GM12878 (cell line): ENCODE measurements around the gene RMI2. TPM values are rescaled to one million over a fixed set of nuclear protein-coding genes. Genes with fewer than 3 reads are reported as not detected.

Experiments used
- CHD2 ChIP-seq: IDR thresholded peaks from 2 replicates; pipeline ENCODE4 v1.6.1; 2011; ENCODE audit warnings: low read depth, low read length, improper control_type of control experiment, borderline replicate concordance
- CREB1 ChIP-seq: IDR thresholded peaks from 2 replicates; pipeline ENCODE4 v1.6.1; 2012; ENCODE audit warnings: low read depth, mild to moderate bottlenecking, inconsistent platforms
- EZH2 ChIP-seq: IDR thresholded peaks from 2 replicates; pipeline ENCODE4 v1.6.1; 2012; ENCODE audit warnings: low read depth, mild to moderate bottlenecking, control low read depth, inconsistent platforms, low read length, borderline replicate concordance; ENCODE audit not compliant: control insufficient read depth
- FOXK2 ChIP-seq: fragments of 450-650 bp; IDR thresholded peaks from 2 replicates; pipeline ENCODE4 v1.6.1; 2017; ENCODE audit warnings: mild to moderate bottlenecking, moderate library complexity
- GATAD2B ChIP-seq: fragments of 450-650 bp; conservative IDR thresholded peaks from 2 replicates; pipeline ENCODE4 v1.6.1; 2017; ENCODE audit warnings: low read depth, mild to moderate bottlenecking, moderate library complexity
- IKZF1 ChIP-seq: fragments of 450-650 bp; conservative IDR thresholded peaks from 2 replicates; pipeline ENCODE4 v1.6.1; 2017; ENCODE audit warnings: antibody characterized with exemption, mild to moderate bottlenecking
- KLF5 ChIP-seq: fragments of 450-650 bp; IDR thresholded peaks from 2 replicates; pipeline ENCODE4 v1.6.1; 2014; ENCODE audit warnings: mild to moderate bottlenecking; ENCODE audit not compliant: partially characterized antibody
- MEF2A ChIP-seq: IDR thresholded peaks from 2 replicates; pipeline ENCODE4 v1.6.1; 2011; ENCODE audit warnings: low read depth, mild to moderate bottlenecking, low read length, moderate library complexity; ENCODE audit not compliant: insufficient read depth
- MEF2B ChIP-seq: fragments of 450-650 bp; IDR thresholded peaks from 2 replicates; pipeline ENCODE4 v1.6.1; 2018; ENCODE audit warnings: mild to moderate bottlenecking, moderate library complexity; ENCODE audit not compliant: partially characterized antibody, poor library complexity, severe bottlenecking
- MLLT1 ChIP-seq: fragments of 450-650 bp; IDR thresholded peaks from 2 replicates; pipeline ENCODE4 v1.6.1; 2016; ENCODE audit warnings: mild to moderate bottlenecking
- MTA2 ChIP-seq: fragments of 450-650 bp; IDR thresholded peaks from 2 replicates; pipeline ENCODE4 v1.6.1; 2016; ENCODE audit warnings: low read depth, mild to moderate bottlenecking, moderate library complexity
- RAD21 ChIP-seq: IDR thresholded peaks from 2 replicates; pipeline ENCODE4 v1.6.1; 2011; ENCODE audit warnings: mild to moderate bottlenecking, low read depth, low read length, moderate library complexity; ENCODE audit not compliant: insufficient read depth
- RELB ChIP-seq: fragments of 450-650 bp; IDR thresholded peaks from 2 replicates; pipeline ENCODE4 v1.6.1; 2017; ENCODE audit warnings: low read depth, mild to moderate bottlenecking, moderate library complexity
- SMAD1 ChIP-seq: fragments of 450-650 bp; IDR thresholded peaks from 2 replicates; pipeline ENCODE4 v1.6.1; 2018; ENCODE audit warnings: mild to moderate bottlenecking, low read depth; ENCODE audit not compliant: partially characterized antibody
- WRNIP1 ChIP-seq: IDR thresholded peaks from 2 replicates; pipeline ENCODE4 v1.6.1; 2011; ENCODE audit warnings: low read depth, low read length, improper control_type of control experiment, borderline replicate concordance
- ZNF592 ChIP-seq: fragments of 450-650 bp; IDR thresholded peaks from 2 replicates; pipeline ENCODE4 v1.6.1; 2017; ENCODE audit warnings: mild to moderate bottlenecking, moderate library complexity
- ZNF687 ChIP-seq: fragments of 450-650 bp; IDR thresholded peaks from 2 replicates; pipeline ENCODE4 v1.6.1; 2017; ENCODE audit warnings: mild to moderate bottlenecking, moderate library complexity
- polyA plus RNA-seq, 11 experiments: library from polyadenylated mRNA; depleted of rRNA in 4 of 11; unstranded in 6 of 11; stranded (reverse) in 5 of 11; fragments of >200 nt; fragmentation: Nextera tagmentation in 4 of 11; fragmentation: Illumina TruSeq in 1 of 11; extraction: Ambion mirVana in 4 of 11; extraction: Trizol in 1 of 11; gene quantifications; 1 replicate in 1 of 11; 2 replicates in 10 of 11; pipeline versions ENCODE4 v1.2.1 to v1.2.3, GENCODE V29; 2011 to 2016; ENCODE audit warnings: inconsistent platforms in 2 of 11, missing spikeins in 2 of 11, low read depth in 1 of 11
- total RNA-seq, 4 experiments: library from RNA; depleted of rRNA in 3 of 4; stranded (reverse); fragments of >200 nt in 3 of 4; fragmentation: Illumina TruSeq in 1 of 4; extraction: Trizol in 1 of 4; gene quantifications; 2 replicates each; pipeline versions ENCODE4 v1.2.1 to v1.2.3, GENCODE V29; 2013 to 2021

RMI2 gene
- total and polyA plus RNA-seq, 10 of the 15 experiments (the other 5 are each of a cell fraction or from before 2014, with no cell fraction given) = 9.6 to 68.8 (median 32.1) TPM

GRCh38 chr16:11298950-11299547 lies 46.2 kb upstream of the RMI2 start (continued):
- TF ChIP-seq ZNF592 (peak; percentile 94), CREB1 (peak; percentile 45; the same call in 1 of the 2 replicates), KLF5 (peak; percentile 87), ZNF687 (peak; percentile 93), MEF2B (peak; percentile 100), GATAD2B (peak; percentile 99), MTA2 (peak; percentile 84), CHD2 (peak; percentile 73), EZH2 (0 out of 2 replicates have a peak, but pooled peaks have one; percentile 70), SMAD1 (peak; percentile 95), RELB (peak; percentile 89), WRNIP1 (0 out of 2 replicates have a peak, but pooled peaks have one; percentile 72), MEF2A (peak; percentile 56; the same call in 1 of the 2 replicates), FOXK2 (0 out of 2 replicates have a peak, but pooled peaks have one; percentile 5), IKZF1 (peak; percentile 72), RAD21 (0 out of 2 replicates have a peak, but pooled peaks have one; percentile 9), MLLT1 (peak; percentile 96)
